NCI-H1436 treated with DMSO at 0.1 percent for 48 hours (cell line): ENCODE measurements around the gene POU3F3.

ENCODE experiments used
- DNase-seq: peaks from one replicate; lab custom pipeline; 2025; lab: John Stamatoyannopoulos, UW

The POU3F3 gene

DNA sequence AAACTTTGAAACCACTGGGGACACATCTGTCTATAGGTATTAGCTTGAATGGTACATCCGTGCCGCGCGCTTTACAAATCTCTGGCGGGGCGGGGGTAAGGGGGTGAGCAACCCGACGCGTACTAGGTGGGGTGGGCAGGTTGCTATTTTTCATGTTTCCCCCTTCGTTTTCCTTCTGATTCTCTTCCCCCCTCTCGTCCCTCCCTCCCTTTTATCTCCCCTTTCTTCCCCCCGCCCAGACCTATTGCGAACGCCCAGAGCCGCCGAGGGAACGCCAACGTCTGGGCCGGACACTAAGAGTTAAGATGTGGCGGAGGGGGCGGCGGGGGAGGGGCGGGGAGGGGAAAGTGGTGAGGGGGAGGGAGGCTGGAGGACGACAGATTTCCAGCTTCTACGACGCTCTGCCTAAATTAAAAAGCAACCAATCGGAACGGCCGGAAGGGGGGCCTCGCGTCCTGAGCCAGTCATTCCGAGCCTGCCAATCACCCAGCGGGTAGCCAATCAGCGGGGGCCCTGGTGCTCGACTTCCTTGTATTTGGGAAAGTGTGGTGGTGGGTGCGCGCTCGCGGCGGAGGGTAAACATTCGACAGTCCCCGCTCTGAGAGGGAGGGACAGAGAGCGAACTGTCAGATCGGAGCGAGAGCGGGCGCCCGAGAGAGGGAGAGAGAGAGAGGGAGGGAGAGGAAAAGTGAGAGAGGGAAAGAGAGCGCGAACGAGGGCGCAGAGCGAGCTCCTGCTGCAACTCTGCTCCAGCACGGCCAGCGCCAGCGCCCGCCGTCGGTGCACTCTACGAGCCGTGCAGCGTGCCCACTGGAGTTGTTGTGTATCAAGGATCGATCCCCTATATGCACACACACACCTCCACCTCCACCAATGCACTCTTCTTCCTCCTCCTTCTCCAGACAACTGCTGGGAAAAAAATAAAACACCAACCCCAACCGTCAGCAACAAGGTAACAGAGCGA, at the start of gene POU3F3:
TSS of gene POU3F3 (plus strand) at position 582 of the 964 bp plus-strand sequence. CDS start 1,396 bp downstream, outside the sequence.
- DNase-seq, result no peak

DNA sequence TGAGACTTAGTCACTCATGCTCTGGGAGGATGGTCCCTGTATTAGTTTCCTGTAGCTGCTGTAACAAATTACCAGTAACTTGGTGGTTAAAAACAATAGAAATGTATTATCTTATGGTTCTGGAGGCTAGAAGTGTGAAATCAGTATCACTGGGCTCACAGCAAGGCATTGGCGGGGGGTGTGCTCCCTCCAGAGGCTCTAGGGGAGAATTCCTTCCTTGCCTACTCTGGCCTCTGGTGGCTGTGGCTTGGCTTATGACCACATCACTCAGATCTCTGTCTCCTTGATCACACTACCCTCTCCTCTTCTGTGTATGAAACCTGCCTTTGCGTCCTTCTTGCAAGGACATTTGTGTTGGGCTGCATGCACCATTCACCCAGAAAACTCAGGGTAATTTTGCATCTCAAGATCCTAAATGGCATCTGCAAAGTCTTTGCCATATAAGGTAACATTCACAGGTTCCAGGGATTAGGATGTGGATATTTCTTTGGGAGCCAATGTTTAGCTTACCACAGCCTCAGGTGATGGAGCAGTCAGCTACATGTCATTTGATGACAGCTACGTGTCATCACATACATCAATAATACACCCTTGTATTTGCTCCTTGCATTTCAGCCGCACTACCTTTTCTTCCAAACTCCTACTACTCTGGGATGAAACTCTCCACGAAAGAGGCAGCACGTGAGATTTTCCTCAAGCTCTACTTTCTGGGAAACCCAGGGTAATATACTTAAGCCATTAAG, 49.6 kb upstream of the POU3F3 start:
- no peak for DNase-seq

DNA sequence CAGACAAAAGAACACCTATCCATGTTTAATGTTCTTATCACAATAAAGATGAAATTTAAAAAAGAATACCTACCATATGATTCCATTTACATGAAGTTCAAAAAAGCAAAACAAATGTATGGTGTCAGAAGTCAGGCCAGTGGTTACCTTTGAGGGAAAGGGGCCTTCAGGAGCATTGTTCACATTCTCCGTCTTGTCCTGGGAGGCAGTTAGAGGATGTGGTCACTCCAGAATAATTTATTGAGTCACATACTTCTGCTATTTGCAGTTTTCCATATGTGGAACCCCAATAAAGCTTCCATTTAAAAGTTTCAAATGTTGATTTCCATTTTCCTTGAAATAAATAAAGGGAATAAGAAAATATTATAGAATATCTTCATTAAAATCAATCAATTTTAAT, 41.6 kb upstream of the POU3F3 start:
- DNase-seq, result no peak

DNA sequence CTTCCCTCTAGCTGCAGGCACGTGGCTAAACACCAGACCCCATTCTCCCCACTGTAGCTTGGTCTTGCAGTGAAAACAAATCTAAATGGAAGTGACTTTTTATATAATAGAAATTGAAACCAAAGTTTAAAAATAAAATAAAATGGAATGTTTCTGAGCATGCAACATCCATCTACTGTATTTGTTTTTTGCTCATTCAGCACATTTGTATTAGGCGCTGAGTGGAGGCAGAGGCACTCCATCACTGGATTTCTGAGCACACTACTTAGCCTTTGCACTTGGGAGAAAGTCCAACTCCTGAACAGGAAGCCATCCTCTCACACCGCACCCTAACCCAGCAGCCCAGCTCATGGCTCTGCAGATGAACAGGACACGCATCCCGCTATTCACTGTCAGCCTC, 37.8 kb upstream of the POU3F3 start:
- no peak for DNase-seq

DNA sequence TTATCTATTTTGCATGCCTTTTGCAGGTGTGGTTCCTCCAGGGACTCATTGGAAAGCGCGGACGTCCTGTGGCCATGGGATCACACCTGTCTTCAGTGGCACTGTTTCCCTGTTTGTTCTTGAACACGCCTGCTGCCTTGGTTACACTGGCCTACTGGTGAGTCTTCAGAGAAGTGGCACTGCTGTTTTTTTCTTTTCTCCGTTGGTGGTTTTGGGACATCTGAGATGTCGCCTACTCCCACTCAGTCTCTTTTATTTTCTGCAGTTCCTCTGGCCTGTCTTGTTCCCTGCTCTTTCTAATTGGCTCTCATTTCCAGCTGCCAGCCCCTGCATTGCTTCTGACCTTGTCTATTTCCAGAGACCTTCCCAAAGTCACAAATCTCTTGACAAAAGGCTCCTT, 35.7 kb upstream of the POU3F3 start:
- no peak for DNase-seq

DNA sequence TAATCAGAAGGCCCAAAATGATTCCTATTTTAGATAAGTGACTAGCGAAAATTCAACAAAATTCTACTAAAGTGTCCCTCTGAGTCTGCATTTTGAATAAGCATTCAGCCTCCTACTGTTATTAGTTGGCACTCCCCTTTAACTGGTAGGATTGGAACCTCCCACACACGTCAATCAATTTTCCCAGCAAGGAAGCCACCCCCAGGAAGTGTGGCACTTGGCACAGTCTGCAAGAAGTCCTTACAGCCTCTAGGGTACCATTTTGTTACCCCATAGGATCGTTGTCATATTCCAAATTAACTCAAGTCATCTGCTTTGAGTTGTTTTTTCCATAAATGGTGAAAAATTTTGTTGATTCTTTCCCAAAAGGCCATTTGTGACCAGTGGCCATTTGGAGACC, 33.8 kb upstream of the POU3F3 start:
- no peak for DNase-seq

DNA sequence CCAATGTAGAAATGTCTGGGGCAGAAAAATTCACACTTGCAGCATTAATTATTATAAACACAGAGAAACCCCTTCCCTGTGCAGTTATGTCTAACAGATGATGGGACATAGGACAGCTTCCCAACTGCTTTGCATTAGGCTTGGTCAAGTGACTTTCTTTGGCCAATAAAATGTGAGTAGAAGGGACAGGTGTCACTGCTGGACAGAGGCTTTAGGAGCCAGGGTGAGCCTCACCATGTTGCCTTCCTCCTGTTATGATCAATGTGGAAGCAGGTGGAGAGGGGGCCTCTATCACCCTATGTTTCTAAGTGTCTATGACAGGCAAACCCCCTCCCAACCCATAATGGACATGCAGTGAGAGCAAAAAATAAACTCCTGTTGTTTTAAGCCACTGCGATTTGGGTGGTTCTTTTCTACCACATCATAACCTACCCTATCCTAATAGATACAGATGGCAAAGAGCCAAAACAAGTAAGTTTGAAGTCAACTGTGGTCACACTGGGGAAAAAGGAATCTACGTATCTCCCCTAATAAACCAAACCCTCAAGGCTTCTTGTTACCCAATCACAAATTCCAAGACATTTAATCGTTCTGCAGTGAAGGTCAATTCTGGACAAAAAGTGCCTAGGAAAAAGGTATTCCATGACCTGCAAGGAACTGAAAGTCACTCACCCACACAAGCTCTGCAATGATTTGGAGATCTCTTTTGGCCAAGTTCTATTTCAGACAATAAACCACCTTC, 28.6 kb upstream of the POU3F3 start:
- DNase-seq, result no peak

DNA sequence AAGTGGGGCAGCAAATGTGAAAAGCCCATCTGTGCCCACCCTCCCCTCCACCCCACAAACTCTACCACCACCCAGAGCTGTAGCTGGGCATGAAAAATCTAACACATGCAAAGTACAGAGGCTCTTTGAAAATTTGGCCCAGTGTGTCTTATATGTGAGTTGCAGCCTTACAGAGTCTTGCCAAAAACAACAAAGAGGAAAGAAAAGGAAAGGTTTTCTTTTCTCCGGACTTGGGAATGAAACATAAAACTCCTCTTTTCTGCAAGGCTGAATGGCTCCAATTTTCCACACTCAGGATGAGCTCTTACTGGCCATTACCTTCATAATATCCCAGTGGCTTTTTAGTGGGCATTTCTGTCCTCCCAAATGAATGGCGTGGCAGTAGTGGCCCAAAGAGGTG, 27.9 kb upstream of the POU3F3 start:
- no peak for DNase-seq

DNA sequence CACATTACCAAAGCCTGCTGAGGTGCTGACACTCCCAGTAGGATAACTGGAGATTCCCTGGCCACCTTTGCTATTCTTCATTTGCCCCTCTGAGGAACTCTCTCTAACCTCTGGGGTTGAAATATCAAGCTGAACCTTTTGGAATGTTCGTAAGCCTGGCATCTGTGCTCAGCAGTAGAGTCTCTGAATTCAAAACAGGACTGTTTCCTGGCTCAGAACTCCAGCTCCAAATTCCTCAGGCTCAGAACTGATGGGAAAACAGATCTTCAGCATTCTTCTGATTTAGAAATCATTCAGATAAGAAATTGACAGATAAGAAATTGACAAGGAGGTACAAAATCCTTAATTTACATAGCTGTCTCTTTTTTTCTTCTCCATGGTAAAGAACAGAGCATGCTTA, 22.2 kb upstream of the POU3F3 start:
- no peak for DNase-seq

DNA sequence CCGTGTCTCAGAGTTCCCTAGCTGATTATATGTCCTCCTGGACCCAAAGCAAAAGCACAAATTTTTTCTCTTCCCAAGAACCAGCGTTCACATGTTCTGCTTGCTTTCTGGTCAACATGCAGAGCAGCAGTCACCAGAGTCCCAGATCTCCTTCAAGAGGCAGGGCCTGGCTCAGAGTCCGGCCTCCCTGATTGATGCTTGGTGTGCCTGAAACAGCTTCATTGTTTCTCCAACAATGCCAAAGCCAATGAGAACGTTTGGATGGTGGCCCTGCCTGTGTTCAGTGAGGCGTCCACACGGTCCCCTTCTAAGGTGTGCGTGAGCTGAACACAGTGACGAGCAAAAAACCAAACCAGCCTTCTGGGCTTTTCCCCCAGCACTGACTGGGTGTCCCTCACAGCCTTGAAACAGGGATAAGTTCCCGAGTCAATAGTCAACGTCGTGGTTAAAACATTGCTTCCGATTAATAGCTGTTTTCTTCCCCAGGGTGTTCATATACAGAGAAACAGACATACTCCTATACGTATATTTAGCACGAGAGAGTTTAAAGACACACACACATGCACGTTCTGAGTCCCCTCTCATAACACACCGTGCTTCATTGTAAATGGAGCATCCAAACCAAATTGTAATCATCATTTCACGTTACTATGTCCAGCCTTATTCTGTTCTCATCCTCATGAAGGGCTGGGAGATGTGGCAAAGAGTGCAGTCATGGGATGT, 19.3 kb upstream of the POU3F3 start:
- DNase-seq, result no peak

DNA sequence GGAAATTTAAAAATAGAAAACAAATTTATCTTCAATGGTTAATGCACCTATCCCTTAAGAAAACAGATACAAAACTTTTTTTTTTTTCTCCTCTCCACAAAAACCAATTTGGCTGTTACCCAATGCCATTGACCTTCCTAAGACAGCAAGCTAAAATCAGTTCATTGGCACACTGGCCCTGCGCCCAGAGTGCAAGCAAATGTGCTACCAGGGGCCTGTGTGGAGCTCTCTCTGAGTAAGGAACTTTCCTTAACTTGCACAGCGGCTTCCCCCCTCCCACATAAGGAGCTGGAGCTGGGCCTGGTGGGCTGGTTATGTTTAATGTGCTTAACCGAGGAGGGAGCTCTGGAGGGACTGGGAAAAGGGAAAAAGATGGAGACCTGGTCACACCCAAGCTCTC, 17.6 kb upstream of the POU3F3 start:
- no peak for DNase-seq

DNA sequence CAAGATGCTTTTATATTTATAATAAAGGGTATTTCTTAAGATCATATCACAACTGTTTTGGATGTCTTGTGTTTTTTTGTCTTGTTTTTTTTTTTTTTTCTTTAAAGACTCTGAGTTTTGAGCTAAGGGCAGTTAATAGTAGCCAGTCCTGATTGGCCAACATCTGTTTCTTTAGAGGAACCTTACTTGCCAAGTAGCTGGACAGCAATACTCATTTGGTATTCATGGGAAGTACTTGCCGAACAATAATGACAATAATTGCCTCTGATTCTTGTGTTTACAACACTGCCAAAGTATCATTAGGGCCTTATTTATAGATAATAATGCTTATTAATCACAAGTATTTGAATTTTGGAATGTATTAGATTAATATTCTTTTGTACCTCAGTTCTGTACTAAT, 17.1 kb upstream of the POU3F3 start:
- DNase-seq, result no peak

DNA sequence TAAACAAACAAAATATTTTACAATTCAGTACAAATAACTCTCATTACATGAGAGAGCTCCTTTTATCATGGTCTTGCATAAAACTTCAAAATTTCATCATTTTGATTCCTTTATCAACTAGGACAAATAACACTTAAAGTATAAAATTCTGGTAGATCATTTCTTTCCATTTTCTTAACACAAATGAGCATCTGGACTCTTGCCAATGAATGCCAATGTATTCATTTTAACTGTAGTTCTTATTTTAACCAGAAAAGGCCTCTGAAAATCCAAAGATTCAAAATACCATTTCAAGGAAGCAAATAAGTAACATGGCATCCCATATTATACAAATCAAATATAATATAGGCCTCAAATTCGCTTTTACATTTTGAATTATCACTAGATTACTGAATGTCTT, 13.8 kb upstream of the POU3F3 start:
- no peak for DNase-seq

DNA sequence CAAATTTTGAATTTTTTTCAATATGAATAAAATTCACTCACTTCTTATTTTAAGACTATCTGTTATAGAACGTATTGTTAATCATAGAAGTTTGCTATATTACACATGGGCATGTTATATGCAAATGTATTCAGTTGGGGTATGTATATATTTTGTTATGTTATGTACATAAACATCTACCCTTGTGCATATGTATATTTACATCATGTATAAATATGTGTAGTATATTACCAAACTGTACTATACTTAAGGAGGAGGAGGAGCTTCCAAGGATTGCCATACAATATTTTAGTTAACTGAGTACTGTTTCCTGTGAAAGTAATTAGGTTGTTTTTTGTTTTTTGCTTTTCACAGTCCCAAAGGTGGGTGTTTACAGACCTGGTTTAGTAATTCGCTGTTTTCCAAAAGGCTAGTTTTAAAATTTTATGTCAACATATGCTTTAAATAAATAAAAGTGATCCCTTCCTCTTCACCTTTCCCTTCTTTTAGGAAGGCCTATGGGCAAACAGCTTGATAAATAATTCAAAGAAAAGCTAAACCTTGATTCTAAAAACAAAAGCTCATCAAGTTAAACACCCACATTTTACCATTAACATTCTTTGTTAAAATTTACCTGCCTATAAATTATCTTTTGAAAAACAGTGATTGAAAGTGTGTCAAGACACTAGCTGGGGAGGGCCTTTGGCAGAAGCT, 12.9 kb upstream of the POU3F3 start:
- no peak for DNase-seq

DNA sequence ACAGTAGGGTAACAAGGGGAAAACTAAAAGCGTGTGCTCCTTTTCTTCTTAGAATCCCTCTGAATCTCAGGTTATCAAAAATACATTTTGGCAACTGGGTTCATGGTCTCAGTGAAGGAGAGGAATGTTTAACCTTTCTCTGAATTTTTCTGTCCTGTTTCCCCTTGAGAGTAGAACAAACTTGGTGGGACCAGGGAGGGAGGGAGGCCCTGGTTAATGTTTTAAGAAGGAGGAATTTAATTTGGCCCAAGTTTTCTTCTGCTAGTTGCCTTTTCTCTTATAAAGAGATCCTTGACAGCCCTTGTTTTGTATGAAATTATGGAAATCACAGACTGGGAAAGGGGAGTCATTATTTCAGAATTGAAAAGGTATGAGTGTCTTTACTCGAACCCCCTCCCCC, 12.2 kb upstream of the POU3F3 start:
- no peak for DNase-seq

DNA sequence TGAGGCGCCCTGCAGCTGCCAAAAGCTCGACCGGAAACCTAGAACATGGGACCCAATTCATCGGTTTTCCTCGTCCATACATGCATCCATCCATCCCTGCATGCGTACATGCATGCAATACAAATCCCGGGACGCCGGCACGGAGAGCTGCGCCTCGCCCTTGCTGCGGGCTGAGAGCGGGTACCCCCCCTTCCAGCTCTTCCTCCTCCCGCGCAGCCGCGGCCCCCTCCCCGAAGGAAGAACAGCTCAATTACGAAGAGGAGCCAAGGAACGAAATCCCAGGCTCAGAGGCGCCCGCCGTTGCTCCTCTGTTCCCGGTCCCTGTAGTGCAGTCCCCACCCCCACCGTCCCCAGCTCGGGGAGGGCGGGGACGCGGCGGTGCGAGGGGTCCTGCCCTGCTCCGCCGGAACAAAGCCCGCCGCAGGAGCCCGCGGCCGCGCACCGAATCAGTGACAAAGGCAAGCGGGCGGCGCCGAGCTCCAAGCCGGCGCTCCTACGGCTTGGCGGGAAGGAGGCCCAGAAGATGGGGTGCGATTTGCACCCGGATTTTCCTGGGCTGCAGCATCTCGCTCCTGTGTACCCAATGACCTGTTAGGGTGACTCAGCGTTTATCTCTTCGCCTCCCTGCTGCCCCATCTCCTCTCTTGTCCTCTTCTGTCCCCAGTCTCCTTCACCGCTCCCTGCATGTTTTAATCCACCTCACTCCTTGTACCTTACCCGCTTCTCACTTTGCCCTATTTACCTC, 8.9 kb upstream of the POU3F3 start:
- DNase-seq, result no peak

DNA sequence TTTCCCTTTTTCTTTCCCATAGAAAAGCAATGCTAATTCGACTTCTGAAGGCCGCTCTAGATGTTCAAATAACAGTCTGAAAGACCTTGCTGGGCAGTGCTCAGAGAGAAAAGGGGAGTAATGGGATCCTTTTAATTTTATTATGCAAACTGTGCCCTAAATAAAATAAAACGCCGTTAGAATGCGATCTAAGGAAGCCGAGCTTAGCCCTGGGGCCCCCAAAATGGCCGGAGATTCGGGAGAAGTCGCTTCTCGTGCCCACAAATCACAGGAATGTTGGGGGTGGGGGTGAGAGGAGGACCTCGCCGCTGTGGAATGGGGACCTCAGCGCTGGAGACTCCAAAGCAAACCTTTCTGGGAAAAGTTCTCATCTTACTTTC, 8.4 kb upstream of the POU3F3 start:
- no peak for DNase-seq

DNA sequence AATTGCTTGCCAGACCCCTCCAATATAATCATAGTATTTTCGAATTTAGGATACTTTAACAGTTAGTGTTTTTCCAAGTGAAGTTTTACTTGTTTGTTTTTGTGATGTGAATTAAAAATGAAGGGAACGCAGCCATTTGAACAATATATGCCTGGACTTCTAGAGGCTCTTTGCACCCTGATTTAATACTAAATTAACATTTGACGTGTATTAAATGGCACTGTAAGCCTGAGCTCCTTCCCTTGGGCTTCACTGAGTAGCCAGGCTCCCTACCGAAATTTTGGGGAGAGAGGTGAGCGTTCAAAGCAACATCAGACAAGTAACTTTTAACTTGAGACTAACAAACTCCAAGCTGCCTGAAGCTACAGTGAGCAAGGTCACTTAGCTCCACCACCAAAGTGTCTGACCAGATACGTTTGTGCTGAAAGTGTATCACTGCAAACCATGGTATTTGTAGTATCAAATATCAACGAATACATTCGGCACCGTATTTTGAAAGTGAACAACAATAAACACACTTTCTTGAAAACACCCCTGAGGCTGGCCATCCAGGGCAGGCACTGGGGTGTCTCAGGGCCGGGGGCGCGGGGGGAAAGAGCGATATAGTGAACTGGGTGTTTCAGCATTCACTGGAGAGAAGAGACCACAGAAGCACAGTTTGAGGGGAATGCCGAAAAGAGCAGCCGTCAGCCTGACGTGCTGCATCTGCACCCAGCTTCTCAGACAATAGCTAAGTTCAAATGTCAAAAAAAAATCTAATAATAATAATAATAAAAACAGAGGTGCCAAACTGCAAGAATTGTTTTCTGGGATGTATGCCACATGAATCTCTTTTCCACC, 7.7 kb upstream of the POU3F3 start:
- no peak for DNase-seq

DNA sequence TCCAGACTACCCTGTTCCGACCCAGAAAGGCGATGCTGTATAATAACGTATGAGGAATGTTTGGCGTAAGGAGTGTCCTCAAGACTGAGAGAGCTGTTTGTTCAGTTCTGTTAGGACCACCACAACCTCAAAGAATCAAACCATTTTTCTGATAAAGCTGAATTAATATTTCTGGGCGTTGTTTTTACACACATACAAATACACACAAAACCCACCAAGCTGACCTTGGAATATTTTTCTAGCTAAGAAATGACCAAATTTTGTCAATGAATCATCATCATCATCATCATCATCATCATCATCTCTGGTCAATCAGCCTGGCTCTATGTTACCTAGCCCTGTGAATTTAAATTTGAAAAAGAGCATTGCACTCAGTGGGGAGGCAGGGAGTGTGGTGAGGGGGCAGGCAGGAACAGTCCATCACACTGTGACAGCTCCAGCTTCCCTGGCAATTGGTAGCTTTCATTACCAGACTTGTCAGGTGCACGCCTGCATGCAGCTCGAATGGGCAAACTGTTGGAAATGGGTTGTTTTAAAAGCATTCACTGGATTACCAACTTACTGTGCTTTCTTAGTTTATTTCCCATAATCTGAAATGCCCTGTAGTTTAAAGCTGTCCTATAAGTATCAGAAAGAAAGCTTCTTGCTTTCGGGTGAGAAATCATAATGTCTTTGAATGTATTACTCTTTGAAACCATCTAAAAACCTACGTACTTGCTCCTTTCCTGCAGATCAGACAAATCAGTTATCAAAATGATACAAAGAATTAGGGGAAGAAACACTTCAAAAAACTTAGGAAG, 6.9 kb upstream of the POU3F3 start:
- no peak for DNase-seq
